K562 (cell line): ENCODE results near the gene RIN3. TPM values are rescaled to one million over a fixed set of nuclear protein-coding genes. Genes with fewer than 3 reads are reported as not detected.

Experiments
- ARID1B ChIP-seq: fragments of 450-650 bp; IDR thresholded peaks from 2 replicates; pipeline ENCODE4 v1.6.1; 2016; ENCODE audit warnings: antibody characterized with exemption, mild to moderate bottlenecking, inconsistent platforms
- CBFA2T2 ChIP-seq: fragments of 450-650 bp; conservative IDR thresholded peaks from 2 replicates; pipeline ENCODE4 v1.6.1; 2017; ENCODE audit warnings: mild to moderate bottlenecking
- CBFA2T3 ChIP-seq: fragments of 450-650 bp; IDR thresholded peaks from 2 replicates; pipeline ENCODE4 v1.6.1; 2017
- CCAR2 ChIP-seq: fragments of 200-400 bp; formaldehyde crosslinking; IDR thresholded peaks from 2 replicates; pipeline ENCODE4 v1.6.1; 2017; ENCODE audit warnings: mild to moderate bottlenecking, low read depth, low read length
- CREB3 ChIP-seq: fragments of 450-650 bp; conservative IDR thresholded peaks from 2 replicates; pipeline ENCODE4 v1.6.1; 2016; ENCODE audit warnings: missing genetic modification characterization, low read depth, mild to moderate bottlenecking, missing compliant biosample characterization, moderate library complexity
- FOXJ3 ChIP-seq: sonication (generic); formaldehyde crosslinking; IDR thresholded peaks from 2 replicates; pipeline ENCODE4 v1.4.0; 2020; ENCODE audit warnings: mild to moderate bottlenecking, missing genetic modification reagents
- KLF16 ChIP-seq: IDR thresholded peaks from 2 replicates; pipeline ENCODE4 v1.6.1; 2016; ENCODE audit warnings: antibody characterized with exemption
- MAZ ChIP-seq, 2 experiments: fragments of 450-650 bp in 1 of 2; sonication (generic) in 1 of 2; formaldehyde crosslinking; IDR thresholded peaks in 1 of 2; conservative IDR thresholded peaks in 1 of 2; 2 replicates each; pipeline versions ENCODE4 v1.4.0 to v1.5.0; 2020; ENCODE audit warnings: mild to moderate bottlenecking in 1 of 2, missing genetic modification reagents in 1 of 2
- NCOR1 ChIP-seq: fragments of 450-650 bp; IDR thresholded peaks from 2 replicates; pipeline ENCODE4 v1.6.1; 2016; ENCODE audit warnings: mild to moderate bottlenecking, moderate library complexity
- SFPQ ChIP-seq: fragments of 200-400 bp; formaldehyde crosslinking; IDR thresholded peaks from 2 replicates; pipeline ENCODE4 v1.6.1; 2017; ENCODE audit warnings: mild to moderate bottlenecking, low read depth, low read length, moderate library complexity
- SOX6 ChIP-seq: fragments of 450-650 bp; IDR thresholded peaks from 2 replicates; pipeline ENCODE4 v1.6.1; 2014; ENCODE audit warnings: mild to moderate bottlenecking
- SRSF9 ChIP-seq: fragments of 200-400 bp; formaldehyde crosslinking; IDR thresholded peaks from 2 replicates; pipeline ENCODE4 v1.6.1; 2017; ENCODE audit warnings: low read depth, low read length, borderline replicate concordance
- TEAD4 ChIP-seq, 2 experiments: sonication (generic) in 1 of 2; formaldehyde crosslinking in 1 of 2; IDR thresholded peaks; 2 replicates each; pipeline versions ENCODE4 v1.6.1 to v1.8.0; 2012 to 2022; ENCODE audit warnings: borderline replicate concordance in 1 of 2, inconsistent platforms in 1 of 2, low read length in 1 of 2, mild to moderate bottlenecking in 1 of 2, missing genetic modification reagents in 1 of 2
- XRCC3 ChIP-seq: fragments of 450-650 bp; IDR thresholded peaks from 2 replicates; pipeline ENCODE4 v1.6.1; 2017; ENCODE audit warnings: mild to moderate bottlenecking, moderate library complexity
- polyA plus RNA-seq, 8 experiments: library from polyadenylated mRNA; depleted of rRNA in 4 of 8; stranded (reverse) in 5 of 8; unstranded in 3 of 8; fragments of >200 nt; fragmentation: Nextera tagmentation in 2 of 8; fragmentation: Illumina TruSeq in 1 of 8; extraction: Ambion mirVana in 2 of 8; extraction: Trizol in 1 of 8; gene quantifications; 2 replicates each; pipeline versions ENCODE4 v1.2.1 to v1.2.3, GENCODE V29; 2011 to 2014; ENCODE audit warnings: inconsistent platforms in 1 of 8, missing spikeins in 1 of 8
- total RNA-seq, 7 experiments: library from RNA; depleted of rRNA in 6 of 7; stranded (reverse); fragments of >200 nt in 6 of 7; fragmentation: Illumina TruSeq in 2 of 7; extraction: Trizol in 2 of 7; gene quantifications; 2 replicates each; pipeline versions ENCODE4 v1.2.1 to v1.2.3, GENCODE V29; 2011 to 2021; ENCODE audit warnings: low replicate concordance in 1 of 7
- TF ChIP-seq, protein P1 (sequence below): fragments of 200-600 bp; sonication (generic); IDR thresholded peaks from one replicate; pipeline ENCODE4 v1.6.1; 2012; ENCODE audit warnings: mild to moderate bottlenecking, low read depth, low read length, inconsistent platforms

RIN3 gene
- total and polyA plus RNA-seq, 9 of the 15 experiments (the other 6 are each of a cell fraction or from before 2014, with no cell fraction given): 0.01 to 0.49 (median 0.08) TPM; not detected in 5

DNA sequence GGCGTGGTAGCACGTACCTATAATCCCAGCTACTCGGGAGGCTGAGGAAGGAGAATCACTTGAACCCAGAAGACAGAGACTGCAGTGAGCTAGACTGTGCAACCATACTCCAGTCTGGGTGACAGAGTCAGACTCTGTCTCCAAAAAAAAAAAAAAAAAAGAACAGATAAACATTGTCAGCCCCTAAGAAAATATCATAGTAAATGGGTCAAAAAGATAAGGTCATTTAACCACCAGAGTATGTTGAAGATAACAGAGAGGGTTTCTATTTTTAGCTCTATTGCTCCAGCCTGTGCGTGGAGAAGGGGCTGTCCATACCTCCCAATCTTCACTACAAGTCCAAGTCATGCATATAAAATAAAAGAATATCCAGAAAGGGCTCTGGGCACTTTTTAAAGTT, 219.4 kb downstream of the RIN3 start (continued):
- TF ChIP-seq, protein P1, sequence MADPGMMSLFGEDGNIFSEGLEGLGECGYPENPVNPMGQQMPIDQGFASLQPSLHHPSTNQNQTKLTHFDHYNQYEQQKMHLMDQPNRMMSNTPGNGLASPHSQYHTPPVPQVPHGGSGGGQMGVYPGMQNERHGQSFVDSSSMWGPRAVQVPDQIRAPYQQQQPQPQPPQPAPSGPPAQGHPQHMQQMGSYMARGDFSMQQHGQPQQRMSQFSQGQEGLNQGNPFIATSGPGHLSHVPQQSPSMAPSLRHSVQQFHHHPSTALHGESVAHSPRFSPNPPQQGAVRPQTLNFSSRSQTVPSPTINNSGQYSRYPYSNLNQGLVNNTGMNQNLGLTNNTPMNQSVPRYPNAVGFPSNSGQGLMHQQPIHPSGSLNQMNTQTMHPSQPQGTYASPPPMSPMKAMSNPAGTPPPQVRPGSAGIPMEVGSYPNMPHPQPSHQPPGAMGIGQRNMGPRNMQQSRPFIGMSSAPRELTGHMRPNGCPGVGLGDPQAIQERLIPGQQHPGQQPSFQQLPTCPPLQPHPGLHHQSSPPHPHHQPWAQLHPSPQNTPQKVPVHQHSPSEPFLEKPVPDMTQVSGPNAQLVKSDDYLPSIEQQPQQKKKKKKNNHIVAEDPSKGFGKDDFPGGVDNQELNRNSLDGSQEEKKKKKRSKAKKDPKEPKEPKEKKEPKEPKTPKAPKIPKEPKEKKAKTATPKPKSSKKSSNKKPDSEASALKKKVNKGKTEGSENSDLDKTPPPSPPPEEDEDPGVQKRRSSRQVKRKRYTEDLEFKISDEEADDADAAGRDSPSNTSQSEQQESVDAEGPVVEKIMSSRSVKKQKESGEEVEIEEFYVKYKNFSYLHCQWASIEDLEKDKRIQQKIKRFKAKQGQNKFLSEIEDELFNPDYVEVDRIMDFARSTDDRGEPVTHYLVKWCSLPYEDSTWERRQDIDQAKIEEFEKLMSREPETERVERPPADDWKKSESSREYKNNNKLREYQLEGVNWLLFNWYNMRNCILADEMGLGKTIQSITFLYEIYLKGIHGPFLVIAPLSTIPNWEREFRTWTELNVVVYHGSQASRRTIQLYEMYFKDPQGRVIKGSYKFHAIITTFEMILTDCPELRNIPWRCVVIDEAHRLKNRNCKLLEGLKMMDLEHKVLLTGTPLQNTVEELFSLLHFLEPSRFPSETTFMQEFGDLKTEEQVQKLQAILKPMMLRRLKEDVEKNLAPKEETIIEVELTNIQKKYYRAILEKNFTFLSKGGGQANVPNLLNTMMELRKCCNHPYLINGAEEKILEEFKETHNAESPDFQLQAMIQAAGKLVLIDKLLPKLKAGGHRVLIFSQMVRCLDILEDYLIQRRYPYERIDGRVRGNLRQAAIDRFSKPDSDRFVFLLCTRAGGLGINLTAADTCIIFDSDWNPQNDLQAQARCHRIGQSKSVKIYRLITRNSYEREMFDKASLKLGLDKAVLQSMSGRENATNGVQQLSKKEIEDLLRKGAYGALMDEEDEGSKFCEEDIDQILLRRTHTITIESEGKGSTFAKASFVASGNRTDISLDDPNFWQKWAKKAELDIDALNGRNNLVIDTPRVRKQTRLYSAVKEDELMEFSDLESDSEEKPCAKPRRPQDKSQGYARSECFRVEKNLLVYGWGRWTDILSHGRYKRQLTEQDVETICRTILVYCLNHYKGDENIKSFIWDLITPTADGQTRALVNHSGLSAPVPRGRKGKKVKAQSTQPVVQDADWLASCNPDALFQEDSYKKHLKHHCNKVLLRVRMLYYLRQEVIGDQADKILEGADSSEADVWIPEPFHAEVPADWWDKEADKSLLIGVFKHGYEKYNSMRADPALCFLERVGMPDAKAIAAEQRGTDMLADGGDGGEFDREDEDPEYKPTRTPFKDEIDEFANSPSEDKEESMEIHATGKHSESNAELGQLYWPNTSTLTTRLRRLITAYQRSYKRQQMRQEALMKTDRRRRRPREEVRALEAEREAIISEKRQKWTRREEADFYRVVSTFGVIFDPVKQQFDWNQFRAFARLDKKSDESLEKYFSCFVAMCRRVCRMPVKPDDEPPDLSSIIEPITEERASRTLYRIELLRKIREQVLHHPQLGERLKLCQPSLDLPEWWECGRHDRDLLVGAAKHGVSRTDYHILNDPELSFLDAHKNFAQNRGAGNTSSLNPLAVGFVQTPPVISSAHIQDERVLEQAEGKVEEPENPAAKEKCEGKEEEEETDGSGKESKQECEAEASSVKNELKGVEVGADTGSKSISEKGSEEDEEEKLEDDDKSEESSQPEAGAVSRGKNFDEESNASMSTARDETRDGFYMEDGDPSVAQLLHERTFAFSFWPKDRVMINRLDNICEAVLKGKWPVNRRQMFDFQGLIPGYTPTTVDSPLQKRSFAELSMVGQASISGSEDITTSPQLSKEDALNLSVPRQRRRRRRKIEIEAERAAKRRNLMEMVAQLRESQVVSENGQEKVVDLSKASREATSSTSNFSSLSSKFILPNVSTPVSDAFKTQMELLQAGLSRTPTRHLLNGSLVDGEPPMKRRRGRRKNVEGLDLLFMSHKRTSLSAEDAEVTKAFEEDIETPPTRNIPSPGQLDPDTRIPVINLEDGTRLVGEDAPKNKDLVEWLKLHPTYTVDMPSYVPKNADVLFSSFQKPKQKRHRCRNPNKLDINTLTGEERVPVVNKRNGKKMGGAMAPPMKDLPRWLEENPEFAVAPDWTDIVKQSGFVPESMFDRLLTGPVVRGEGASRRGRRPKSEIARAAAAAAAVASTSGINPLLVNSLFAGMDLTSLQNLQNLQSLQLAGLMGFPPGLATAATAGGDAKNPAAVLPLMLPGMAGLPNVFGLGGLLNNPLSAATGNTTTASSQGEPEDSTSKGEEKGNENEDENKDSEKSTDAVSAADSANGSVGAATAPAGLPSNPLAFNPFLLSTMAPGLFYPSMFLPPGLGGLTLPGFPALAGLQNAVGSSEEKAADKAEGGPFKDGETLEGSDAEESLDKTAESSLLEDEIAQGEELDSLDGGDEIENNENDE: no peak
- TF ChIP-seq KLF16 (0 out of 2 replicates have a peak, but pooled peaks have one; percentile 26), XRCC3 (no peak), FOXJ3 (CRISPR knock-in tag) (no peak), TEAD4 (IDR thresholded peaks at IDR 0.05; ENCODE audit: low read length) (peak; percentile 55), TEAD4 (CRISPR knock-in tag; IDR thresholded peaks at IDR 0.05; ENCODE audit: borderline replicate concordance) (no peak), SRSF9 (no peak), CBFA2T2 (peak; percentile 65), CREB3 (tag) (no peak), NCOR1 (peak; percentile 70), SOX6 (peak; percentile 63; the same call in 1 of the 2 replicates), MAZ (CRISPR knock-in tag; conservative IDR thresholded peaks at IDR 0.05 in 1 of 2, IDR thresholded peaks at IDR 0.05 in 1 of 2) (no peak), CBFA2T3 (peak; percentile 79), ARID1B (peak; percentile 77), CCAR2 (no peak), SFPQ (no peak)
